ENCODE results near the gene DPY19L3.
"Not testable (repeated sequence)": the region's sequence is repeated elsewhere in the genome, so short reads cannot be mapped to it uniquely, and the experiment has no call there.

DPY19L3 gene

GRCh38 chr19:32392901-32393300, 12.7 kb upstream of the DPY19L3 start:
- DNase-seq (ENCODE audit: low read depth in 2 of 2) = no peak

- no peak for DNase-seq (ENCODE audit: low read depth in 2 of 2)
Observed at GRCh38 chr19:32396046-32396652, 9.4 kb upstream of the DPY19L3 start.

- no peak for DNase-seq (ENCODE audit: low read depth in 2 of 2)
Observed at GRCh38 chr19:32397671-32398101, 7.9 kb upstream of the DPY19L3 start.

GRCh38 chr19:32401992-32402391, 3.6 kb upstream of the DPY19L3 start:
- no peak for DNase-seq (ENCODE audit: low read depth in 2 of 2)

- no peak for DNase-seq (ENCODE audit: low read depth in 2 of 2)
Observed at GRCh38 chr19:32403291-32403995, 2.1 kb upstream of the DPY19L3 start.

- no peak for DNase-seq (ENCODE audit: low read depth in 2 of 2)
Observed at GRCh38 chr19:32404213-32404932, 1.2 kb upstream of the DPY19L3 start.

- DNase-seq (ENCODE audit: low read depth in 2 of 2) = no peak
Observed at GRCh38 chr19:32404933-32405430, 588 bp upstream of the DPY19L3 start.

- no peak for DNase-seq (ENCODE audit: low read depth in 2 of 2)
Observed at GRCh38 chr19:32406161-32407003, 812 bp downstream of the DPY19L3 start.

GRCh38 chr19:32407004-32407992, 1.7 kb downstream of the DPY19L3 start:
- DNase-seq (ENCODE audit: low read depth in 2 of 2) = no peak

GRCh38 chr19:32415246-32415645, 9.7 kb downstream of the DPY19L3 start:
- DNase-seq (ENCODE audit: low read depth in 2 of 2) = no peak

- no peak for DNase-seq (ENCODE audit: low read depth in 2 of 2)
Observed at GRCh38 chr19:32415669-32416068, 10.1 kb downstream of the DPY19L3 start.

- no peak for DNase-seq (ENCODE audit: low read depth in 2 of 2)
Observed at GRCh38 chr19:32416749-32417456, 11.3 kb downstream of the DPY19L3 start.

GRCh38 chr19:32418155-32418554, 12.6 kb downstream of the DPY19L3 start:
- DNase-seq (ENCODE audit: low read depth in 2 of 2) = no peak

- no peak for DNase-seq (ENCODE audit: low read depth in 2 of 2)
Observed at GRCh38 chr19:32421589-32422361, 16.2 kb downstream of the DPY19L3 start.

- no peak for DNase-seq (ENCODE audit: low read depth in 2 of 2)
Observed at GRCh38 chr19:32422435-32422834, 16.9 kb downstream of the DPY19L3 start.

- DNase-seq (ENCODE audit: low read depth in 2 of 2) = not testable (repeated sequence)
Observed at GRCh38 chr19:32423944-32424343, 18.4 kb downstream of the DPY19L3 start.

GRCh38 chr19:32427536-32427935, 22.0 kb downstream of the DPY19L3 start:
- DNase-seq (ENCODE audit: low read depth in 2 of 2) = no peak

- DNase-seq (ENCODE audit: low read depth in 2 of 2) = no peak
Observed at GRCh38 chr19:32436692-32437091, 31.1 kb downstream of the DPY19L3 start.

- DNase-seq (ENCODE audit: low read depth in 2 of 2) = no peak
Observed at GRCh38 chr19:32437096-32437495, 31.5 kb downstream of the DPY19L3 start.

Data from stimulated activated CD8-positive, alpha-beta memory T cell treated with anti-CD3 and anti-CD28 coated beads, Interleukin-2, amount 100 ng/mL, for 1 hour (primary cell).